Measurements from ENCODE around the gene SLC37A4.
"Not testable (repeated sequence)": the region's sequence is repeated elsewhere in the genome, so short reads cannot be mapped to it uniquely, and the experiment has no call there.

The SLC37A4 gene

DNA sequence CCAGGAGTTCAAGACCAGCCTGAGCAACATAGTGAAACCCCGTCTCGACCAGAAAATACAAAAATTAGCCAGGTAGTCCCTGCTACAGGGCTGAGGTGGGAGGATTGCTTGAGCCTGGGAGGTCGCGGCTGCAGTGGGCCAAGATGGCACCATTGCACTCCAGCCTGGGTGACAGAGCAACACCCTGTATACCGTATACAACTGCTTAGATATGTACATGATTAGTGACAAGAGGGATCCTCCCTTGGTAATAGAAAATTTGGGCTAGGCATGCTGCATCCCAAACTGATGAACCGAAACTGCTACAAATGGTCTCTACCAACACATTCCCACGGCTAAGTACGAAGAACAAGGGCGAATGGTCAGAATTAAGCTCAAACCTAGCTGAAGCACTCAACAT is 12.2 kb upstream of the SLC37A4 start:
- in situ Hi-C loops (cut with HindIII; ENCODE audit: low sequenced_read_pairs), result no loop called here

DNA sequence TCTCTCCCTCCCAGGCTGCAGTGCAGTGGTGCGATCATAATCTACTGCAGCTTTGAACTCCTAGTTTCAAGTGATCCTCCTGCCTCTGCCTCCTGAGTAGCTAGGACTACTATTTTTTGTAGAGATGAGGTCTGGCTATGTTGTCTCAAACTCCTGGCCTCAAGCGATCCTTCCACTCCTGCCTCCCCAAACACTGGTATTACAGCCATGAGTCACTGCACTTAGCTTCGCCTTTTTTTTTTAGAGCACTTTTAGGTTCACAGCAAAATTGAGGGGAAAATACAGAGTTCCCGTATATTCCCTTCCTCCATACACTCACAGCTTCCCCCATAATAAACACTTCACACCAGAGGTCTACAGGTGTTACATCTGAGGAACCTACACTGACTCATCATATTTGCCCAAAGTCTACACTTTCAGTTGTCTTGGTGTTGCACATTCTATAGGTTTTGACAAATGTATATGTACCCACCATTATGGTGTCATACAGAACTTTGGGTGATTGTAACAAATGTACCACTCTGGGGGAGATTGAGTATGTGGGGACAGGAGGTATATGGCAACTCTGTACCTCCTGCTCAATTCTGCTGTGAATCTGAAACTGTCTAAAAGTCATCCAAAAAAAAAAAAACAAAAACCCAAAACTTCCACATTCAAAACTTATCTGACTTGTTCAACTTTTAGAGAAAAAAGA is 11.3 kb upstream of the SLC37A4 start:
- in situ Hi-C loops (cut with HindIII; ENCODE audit: low sequenced_read_pairs), result no loop called here

DNA sequence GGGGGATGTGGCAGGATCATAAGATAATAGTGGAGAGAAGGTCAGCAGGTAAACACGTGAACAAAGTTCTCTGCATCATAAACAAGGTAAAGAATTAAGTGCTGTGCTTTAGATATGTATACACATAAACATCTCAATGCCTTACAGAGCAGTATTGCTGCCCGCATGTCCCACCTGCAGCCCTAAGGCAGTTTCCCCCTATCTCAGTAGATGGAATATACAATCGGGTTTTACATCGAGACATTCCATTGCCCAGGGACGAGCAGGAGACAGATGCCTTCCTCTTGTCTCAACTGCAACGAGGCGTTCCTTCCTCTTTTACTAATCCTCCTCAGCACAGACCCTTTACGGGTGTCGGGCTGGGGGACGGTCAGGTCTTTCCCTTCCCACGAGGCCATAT is 8.8 kb upstream of the SLC37A4 start:
- in situ Hi-C loops (cut with HindIII; ENCODE audit: low sequenced_read_pairs), result not testable (repeated sequence)

DNA sequence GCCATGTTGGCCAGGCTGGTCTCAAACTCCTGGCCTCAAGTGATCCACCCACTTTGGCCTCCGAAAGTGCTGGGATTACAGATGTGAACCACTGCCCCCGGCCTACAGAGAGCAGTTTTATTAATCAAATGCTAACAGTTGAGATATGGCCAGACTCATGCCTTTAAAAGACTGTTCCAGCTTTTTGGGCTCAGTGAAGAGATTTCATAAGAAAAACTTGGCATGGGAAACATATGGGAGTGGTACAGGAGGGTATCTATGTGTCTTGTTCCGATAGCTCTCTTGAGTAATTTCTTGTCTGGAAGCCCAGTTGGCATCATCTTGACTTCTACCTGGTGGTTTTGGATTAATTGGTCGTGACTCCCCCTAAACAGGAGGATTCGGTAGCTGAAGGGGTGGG is 8.2 kb upstream of the SLC37A4 start:
- in situ Hi-C loops (cut with HindIII; ENCODE audit: low sequenced_read_pairs), result no loop called here

DNA sequence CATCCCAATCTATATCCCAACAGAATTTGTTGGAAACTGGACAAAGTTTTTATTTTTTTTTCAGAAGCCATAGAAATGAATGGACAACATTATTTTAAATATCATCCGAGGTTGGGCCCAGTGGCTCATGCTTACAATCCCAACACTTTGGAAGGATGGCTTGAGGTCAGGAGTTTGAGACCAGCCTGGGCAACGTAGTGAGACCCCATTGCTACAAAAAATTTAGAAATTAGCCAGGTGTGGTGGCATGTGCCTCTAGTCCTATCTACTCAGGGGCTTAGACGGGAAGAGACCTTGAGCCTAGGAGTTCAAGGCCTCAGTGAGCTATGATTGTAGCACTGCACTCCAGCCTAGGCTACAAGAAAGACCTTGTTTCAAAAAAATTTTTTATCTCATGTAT is 4.1 kb upstream of the SLC37A4 start:
- in situ Hi-C loops (cut with HindIII; ENCODE audit: low sequenced_read_pairs), result no loop called here

DNA sequence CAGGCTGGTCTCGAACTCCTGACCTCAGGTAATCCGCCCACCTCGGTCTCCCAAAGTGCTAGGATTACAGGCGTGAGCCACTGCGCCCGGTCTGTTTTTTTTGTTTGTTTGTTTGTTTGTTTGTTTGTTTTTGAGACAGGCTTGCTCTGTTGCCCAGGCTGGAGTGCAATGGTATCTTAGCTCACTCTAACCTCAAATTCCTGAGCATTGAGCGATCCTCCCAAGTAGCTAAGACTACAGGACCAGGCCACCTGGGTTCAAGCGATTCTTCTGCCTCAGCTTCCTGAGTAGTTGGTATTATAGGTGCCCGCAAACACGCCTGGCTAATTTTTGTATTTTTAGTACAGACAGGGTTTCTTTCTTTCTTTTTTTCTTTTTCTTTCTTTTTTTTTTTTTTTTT is 2.7 kb upstream of the SLC37A4 start:
- in situ Hi-C loops (cut with HindIII; ENCODE audit: low sequenced_read_pairs), result not testable (repeated sequence)

DNA sequence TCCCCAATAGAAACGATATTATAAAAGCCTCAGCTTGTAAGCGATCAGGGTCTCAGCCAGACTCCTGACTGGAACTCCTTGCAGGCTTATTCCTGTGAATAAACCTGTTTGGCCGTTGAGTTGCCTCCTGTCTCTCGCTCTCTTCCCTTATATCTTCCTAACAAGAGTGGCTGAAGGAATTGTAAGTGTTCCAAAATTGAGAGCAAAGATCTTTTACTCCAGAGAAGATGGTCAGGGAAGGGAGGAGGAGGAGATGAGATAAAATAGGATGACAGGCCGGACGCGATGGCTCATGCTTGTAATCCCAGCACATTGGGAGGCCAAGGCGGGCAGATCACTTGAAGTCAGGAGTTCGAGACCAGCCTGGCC is 1.2 kb upstream of the SLC37A4 start:
- in situ Hi-C loops (cut with HindIII; ENCODE audit: low sequenced_read_pairs), result no loop called here

DNA sequence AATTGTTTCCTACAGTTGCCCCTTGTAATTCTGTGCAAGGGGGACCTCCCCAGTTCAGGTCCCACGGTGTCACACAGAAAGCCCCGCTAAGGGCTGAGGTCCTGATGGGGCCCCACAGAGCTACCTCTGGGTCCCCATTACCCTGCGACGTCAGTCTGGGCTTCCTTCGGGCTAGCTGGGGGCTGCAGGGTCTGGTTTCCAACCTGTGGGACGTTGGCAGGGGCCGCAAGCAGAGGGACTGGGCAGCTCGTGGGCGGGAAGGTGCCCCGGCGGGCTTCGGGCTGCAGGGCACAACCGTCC is 698 bp downstream of the SLC37A4 start:
- in situ Hi-C loops (cut with HindIII; ENCODE audit: low sequenced_read_pairs), result no loop called here

DNA sequence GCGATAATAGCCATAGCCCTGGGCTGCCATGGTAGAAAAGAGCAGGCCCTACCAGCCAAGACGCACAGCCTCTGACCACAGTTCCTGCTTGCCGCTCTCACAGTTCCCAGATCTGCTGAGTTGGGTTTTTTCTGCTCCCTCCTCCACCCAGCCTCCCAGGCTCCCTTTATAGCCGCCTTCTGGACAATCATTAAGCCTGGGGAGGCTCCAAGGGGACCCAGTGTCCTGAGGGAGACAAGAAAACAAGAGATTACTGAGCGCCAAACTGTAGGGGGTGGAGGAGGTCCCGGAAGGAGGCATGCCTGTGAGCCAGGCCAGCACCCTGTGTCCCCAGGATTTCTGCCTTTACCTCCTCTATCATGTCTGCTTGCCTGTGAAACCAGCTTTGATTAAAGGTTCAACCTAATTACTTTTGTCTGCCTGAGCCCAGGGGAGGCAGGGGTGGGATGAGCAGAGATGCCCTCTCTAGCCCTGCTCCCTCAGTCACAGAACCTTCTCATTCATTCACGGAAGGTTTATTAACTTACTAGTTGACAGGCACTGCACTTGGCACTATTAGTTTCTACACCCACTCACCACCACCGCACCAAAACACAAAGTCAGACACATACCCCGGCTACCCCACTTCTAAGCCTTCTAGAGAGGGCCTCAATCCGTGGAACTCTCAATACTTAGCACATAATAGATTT is 1.2 kb downstream of the SLC37A4 start:
- in situ Hi-C loops (cut with HindIII; ENCODE audit: low sequenced_read_pairs), result no loop called here

DNA sequence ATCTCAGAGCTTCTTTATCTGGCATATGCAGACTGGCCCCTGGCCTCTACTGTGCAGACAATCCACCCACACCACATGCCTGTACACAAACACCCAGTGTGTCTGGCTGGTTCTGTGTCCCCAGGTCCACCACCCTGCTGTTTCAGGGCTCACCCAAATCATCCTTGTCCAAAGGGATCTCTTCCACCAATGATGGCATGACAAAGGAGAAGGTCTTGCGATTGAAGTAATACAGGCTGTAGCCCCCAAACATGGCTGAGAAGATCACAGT is 1.7 kb downstream of the SLC37A4 start:
- in situ Hi-C loops (cut with HindIII; ENCODE audit: low sequenced_read_pairs), result no loop called here

DNA sequence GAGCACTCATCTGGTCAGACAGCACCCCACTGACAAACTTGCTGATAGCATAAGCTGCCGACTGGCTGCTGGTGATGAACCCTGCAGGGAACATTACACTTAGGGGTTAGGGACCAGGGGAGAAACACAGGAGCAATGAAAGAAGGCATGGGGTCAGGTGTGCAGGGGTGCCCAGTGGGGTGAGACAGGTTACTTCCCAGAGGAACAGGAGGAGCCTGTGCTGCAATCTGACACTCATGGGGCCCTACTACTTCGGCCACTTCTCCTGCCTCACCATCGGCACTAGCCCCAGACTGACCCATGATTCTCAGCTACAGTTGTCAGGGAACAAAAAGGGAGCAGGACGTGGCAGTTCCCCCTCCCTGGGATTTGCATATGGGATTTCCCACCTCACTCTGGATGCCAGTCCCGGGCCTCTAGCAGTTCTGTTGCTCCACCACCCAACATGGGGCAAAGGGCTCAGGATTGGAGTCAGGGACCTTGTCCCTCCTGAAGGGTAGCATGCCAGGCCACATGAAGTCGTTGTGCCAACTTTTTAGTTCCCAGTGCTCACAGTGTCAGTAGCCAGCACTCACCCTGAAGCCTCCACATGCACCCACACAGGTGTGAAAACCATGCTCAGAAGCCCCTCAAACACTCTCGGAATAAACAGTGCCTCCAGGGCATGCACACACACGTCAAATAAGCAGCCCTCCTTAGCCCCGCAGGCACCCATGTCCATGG is 2.2 kb downstream of the SLC37A4 start:
- in situ Hi-C loops (cut with HindIII; ENCODE audit: low sequenced_read_pairs), result no loop called here

DNA sequence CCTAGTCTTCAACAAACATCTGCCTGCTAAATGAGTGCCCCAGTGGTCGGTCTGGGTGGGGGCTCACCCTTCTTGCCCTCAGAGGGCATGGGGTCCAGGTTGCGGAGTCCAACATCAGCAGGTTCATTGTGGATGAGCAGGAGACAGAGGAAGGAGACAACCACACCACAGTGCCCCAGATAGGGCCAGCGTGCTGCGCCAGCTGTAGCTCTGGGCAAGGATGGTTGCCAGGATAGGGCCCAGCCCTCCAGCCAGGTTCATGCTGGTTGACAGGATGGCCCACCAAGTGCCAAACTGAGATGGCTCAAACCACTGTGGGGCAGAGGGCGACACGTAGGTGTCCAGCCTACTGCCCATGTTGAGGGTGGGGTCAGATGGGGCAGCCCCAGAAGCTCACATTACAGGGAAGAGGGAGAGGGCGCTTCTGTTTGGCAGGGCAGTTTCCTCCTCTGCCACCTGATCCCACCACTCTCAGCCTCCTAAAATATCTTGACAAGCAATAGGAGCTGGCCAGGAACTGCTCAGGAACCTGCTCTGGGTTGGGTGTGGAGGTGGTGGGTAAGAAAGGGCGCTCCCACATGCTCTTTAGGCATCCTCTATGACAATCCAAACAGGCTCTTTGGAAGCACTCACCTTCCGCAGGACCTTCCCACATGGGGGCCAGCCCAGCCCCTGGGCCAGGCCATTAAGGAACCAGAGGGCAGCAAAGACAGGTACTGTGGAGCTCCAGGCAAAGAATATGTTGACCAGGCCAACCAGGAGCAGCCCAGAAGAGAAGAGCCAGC is 2.9 kb downstream of the SLC37A4 start:
- in situ Hi-C loops (cut with HindIII; ENCODE audit: low sequenced_read_pairs), result no loop called here

DNA sequence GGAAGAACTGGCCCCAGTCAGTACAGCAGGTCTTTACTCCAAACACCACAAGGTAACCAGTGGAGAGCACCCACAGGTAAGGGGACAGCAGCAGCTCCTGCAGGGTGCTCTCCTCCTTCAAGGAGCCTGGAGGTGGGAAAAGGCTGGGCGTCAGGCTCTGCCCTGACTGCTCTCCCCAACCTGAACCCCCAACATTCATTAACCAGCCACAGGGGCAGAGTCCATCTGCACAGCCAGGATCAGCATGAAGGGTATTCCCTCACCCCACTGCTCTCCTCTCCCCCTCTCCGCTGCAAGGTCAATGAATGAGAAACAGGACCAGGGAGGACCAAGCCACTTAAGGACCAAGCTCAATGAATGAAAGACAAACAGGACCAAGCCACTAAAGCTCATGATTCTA is 3.7 kb downstream of the SLC37A4 start:
- in situ Hi-C loops (cut with HindIII; ENCODE audit: low sequenced_read_pairs), result no loop called here

DNA sequence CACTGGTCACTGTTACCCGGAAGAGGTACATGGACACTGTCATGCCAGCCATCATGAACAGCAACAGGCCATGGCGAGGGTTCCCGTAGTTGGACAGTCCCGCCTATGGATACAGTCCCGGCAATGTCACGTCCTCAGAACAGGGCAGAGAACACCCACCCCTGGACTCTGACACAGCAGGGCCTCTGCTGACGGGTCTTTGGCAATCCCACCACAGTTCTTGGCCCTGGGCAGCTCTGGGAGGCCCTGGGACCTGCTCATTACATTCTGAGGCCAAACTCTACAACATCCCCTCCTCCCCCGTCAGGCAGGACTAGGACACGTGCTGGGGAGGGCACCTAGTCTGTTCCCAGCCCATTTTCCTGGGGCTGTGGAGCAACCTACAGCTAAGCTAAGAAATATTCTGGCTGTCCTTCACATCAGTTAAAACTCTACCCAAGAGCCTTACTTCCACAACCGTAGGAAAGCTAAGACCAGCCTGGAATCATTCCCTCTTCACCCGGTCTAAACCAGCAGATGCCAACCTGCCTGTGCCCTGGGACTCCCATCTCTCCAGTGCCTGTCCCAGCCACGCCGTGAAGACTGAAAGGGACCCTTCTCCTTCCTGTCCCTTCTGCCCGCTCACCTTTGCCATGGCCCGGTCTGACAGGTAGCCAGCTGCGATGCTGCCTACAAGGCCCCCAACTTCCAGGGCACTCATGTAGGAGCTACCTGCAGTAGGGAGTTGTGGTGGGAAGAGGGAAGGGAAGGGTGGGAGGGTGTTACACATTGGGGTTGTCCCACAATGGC is 4.5 kb downstream of the SLC37A4 start:
- in situ Hi-C loops (cut with HindIII; ENCODE audit: low sequenced_read_pairs), result no loop called here

DNA sequence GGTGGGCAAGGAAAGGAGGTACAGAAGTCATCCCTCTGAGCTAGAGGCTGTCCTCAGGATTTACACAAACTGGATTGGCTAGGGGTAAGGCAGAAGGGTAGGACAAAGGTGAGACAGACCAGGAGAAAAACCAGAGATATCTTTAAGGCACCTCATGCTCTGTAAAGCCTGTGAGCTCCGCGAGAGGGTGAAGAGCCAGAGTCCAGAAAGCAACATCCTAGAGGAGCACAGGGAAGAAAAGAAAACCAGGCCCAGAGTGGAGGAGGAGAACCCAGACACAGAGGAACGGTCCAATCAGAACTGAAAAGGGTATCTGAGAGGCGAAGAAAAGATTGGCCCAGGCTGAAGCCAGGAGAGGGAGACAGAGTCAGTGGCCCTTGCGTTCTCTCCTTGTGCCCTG is 5.1 kb downstream of the SLC37A4 start:
- in situ Hi-C loops (cut with HindIII; ENCODE audit: low sequenced_read_pairs), result no loop called here

DNA sequence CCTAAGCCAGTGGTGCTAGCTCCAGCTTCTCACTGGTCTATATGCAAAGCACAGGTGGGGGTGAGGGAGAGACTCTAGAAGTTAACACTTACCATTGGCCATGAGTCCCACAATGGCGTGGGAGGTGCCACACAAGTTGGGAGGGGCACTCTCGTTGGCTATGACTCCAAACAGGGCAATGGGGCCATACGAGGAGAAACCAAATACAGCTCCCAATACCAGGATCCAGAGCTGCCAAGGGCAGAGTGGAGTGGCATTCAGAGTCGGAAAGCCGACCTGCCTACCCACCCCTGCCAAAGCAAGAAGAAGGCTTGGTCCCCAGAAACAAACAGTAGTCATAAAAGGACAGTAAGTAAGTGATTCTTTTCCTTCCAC is 5.6 kb downstream of the SLC37A4 start:
- in situ Hi-C loops (cut with HindIII; ENCODE audit: low sequenced_read_pairs), result no loop called here

DNA sequence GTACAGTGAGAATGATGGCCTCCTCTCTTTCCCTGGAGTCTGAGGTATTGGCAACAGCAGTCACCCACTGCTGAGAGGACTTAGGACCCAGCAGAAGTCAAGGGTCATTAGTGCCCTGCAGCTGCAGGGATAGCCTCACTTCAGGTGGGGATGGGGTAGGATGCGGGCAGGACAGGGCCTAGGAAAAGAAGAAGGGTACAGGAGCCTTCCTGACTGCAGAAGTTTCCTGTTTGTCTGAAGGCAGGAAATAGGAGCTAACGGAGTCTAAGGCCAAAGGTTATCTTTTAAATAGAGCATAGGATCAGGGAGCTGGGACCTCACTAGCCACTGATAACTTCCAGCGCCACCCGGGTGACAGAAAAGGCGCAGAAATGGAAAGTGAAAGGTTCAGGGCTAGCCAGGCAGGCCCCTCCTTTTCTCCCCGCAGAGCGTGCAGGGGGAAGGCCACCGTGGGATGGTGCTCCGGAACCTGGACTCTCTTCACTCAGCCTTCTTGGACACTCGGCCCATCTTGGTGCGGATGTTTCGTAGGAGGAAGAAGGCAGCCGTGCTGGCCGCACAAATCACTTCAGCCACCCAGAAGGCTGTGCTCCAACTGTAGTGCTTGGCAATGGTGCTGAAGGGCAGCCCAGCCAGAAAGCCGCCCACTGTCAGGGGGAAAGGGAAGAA is 6.1 kb downstream of the SLC37A4 start:
- in situ Hi-C loops (cut with HindIII; ENCODE audit: low sequenced_read_pairs), result no loop called here

DNA sequence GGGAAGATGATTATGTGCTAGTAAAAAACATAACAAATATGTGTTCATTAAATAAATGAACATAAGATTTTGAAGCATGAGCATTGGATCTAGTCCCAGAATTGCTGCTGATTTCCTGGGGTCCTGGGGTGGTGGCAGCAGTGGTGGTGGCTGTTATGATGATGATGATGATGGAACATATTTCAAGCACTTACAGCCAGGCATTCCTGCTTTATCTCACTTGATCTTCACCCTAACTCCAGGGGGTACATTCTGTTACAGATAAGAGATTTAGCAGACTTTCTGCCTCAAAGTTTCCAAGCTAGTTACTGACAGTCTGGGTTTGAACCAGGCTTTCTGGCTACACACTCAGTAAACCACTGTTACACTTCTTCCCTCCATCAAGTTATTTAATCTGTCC is 6.9 kb downstream of the SLC37A4 start:
- in situ Hi-C loops (cut with HindIII; ENCODE audit: low sequenced_read_pairs), result no loop called here

DNA sequence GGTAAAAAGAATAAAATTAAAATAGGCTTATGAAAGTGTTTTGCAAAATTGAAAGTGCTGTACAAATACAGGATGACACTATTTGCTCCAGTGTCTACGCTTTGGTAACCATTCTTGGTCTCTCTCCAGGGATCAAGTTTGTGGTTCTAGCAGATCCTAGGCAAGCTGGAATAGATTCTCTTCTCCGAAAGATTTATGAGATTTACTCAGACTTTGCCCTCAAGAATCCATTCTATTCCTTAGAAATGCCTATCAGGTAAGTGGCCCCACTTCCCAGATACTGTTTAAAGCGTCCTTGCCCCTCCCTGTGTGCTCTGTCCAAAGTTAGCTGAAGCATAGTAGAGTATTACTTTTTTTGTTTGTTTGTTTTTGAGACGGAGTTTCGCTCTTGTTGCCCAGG is 9.0 kb downstream of the SLC37A4 start:
- in situ Hi-C loops (cut with HindIII; ENCODE audit: low sequenced_read_pairs), result no loop called here

DNA sequence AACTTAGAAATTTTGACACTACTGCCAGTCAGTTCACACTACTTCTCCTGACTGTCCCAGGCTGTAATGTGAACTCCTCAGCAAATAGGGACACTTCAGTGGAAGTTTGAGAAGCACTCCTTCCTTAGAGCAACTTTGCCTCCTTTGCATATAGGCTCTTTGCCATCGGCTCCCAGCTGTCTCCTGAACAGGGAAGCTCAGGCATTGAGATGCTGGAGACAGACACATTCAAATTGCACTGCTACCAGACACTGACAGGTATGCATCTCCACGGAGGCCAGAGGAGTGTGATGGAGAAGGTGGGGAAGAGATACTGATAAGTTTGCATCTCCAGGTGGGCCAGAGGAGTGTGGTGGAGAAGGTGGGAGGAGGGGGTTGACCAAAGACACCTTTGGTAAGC is 10.7 kb downstream of the SLC37A4 start:
- in situ Hi-C loops (cut with HindIII; ENCODE audit: low sequenced_read_pairs), result loop anchor here (5.0 kb wide), 1 partner anchor 82 kb away; the partner anchor contains the start of gene DPAGT1
